H9 (cell line): ENCODE results near the gene RANGAP1. TPM values are rescaled to one million over a fixed set of nuclear protein-coding genes. Genes with fewer than 3 reads are reported as not detected.
A peak's percentile ranks its signal among the peaks of the same experiment; 100 is the strongest.

Experiments
- DNase-seq: peaks from one replicate; pipeline ENCODE4 v3.0.0-alpha.2; 2017
- H2AFZ ChIP-seq: one replicate; pipeline ENCODE4 v1.6.1; 2013; ENCODE audit warnings: mild to moderate bottlenecking, low read length, control low read depth, moderate library complexity
- H2AK5ac ChIP-seq: 2 replicates; pipeline ENCODE4 v1.6.1; 2013; ENCODE audit warnings: low read length, control low read depth, mixed read lengths; ENCODE audit not compliant: insufficient read length
- H2BK120ac ChIP-seq: one replicate; pipeline ENCODE4 v1.6.1; 2013; ENCODE audit warnings: low read depth, mild to moderate bottlenecking, low read length, control low read depth, inconsistent platforms; ENCODE audit not compliant: poor library complexity, severe bottlenecking
- H2BK12ac ChIP-seq: 2 replicates; pipeline ENCODE4 v1.6.1; 2013; ENCODE audit warnings: low read length, control low read depth, mixed read lengths, low read depth; ENCODE audit not compliant: insufficient read length
- H2BK15ac ChIP-seq: 2 replicates; pipeline ENCODE4 v1.6.1; 2013; ENCODE audit warnings: low read depth, low read length, control low read depth
- H2BK20ac ChIP-seq: one replicate; pipeline ENCODE4 v1.6.1; 2013; ENCODE audit warnings: low read depth, mild to moderate bottlenecking, low read length, control low read depth, inconsistent platforms; ENCODE audit not compliant: poor library complexity, severe bottlenecking
- H2BK5ac ChIP-seq: 2 replicates; pipeline ENCODE4 v1.6.1; 2013; ENCODE audit warnings: low read length, control low read depth, mixed read lengths; ENCODE audit not compliant: insufficient read length
- H3K14ac ChIP-seq: 2 replicates; pipeline ENCODE4 v1.6.1; 2013; ENCODE audit warnings: low read length, control low read depth; ENCODE audit not compliant: insufficient read depth
- H3K18ac ChIP-seq: 2 replicates; pipeline ENCODE4 v1.6.1; 2013; ENCODE audit warnings: low read depth, mild to moderate bottlenecking, mixed read lengths, low read length, control low read depth; ENCODE audit not compliant: insufficient read length
- H3K23ac ChIP-seq: 2 replicates; pipeline ENCODE4 v1.6.1; 2013; ENCODE audit warnings: low read length, control low read depth, mixed read lengths, low read depth; ENCODE audit not compliant: insufficient read length
- H3K23me2 ChIP-seq: 2 replicates; pipeline ENCODE4 v1.6.1; 2013; ENCODE audit warnings: low read depth, mild to moderate bottlenecking, mixed read lengths, low read length, control low read depth; ENCODE audit not compliant: insufficient read length, poor library complexity, severe bottlenecking
- H3K27ac ChIP-seq: 2 replicates; pipeline ENCODE4 v1.5.1; 2013; ENCODE audit warnings: low read length, control low read depth, mixed read lengths, low read depth; ENCODE audit not compliant: insufficient read length
- H3K27me3 ChIP-seq: 2 replicates; pipeline ENCODE4 v1.6.1; 2013; ENCODE audit warnings: low read length, control low read depth, inconsistent platforms; ENCODE audit not compliant: insufficient read depth
- H3K4ac ChIP-seq: 2 replicates; pipeline ENCODE4 v1.6.1; 2013; ENCODE audit warnings: low read depth, mild to moderate bottlenecking, control low read depth, inconsistent platforms, low read length, moderate library complexity
- H3K4me1 ChIP-seq: 2 replicates; pipeline ENCODE4 v1.6.1; 2013; ENCODE audit warnings: low read length, control low read depth, inconsistent platforms; ENCODE audit not compliant: insufficient read depth
- H3K4me2 ChIP-seq: 2 replicates; pipeline ENCODE4 v1.6.1; 2013; ENCODE audit warnings: low read length, control low read depth, mixed read lengths; ENCODE audit not compliant: insufficient read length, insufficient read depth
- H3K56ac ChIP-seq: 2 replicates; pipeline ENCODE4 v1.6.1; 2013; ENCODE audit warnings: low read depth, mild to moderate bottlenecking, mixed read lengths, low read length, control low read depth; ENCODE audit not compliant: insufficient read length
- H3K79me1 ChIP-seq: 2 replicates; pipeline ENCODE4 v1.6.1; 2013; ENCODE audit warnings: low read depth, mild to moderate bottlenecking, moderate library complexity, low read length, control low read depth, inconsistent platforms; ENCODE audit not compliant: insufficient read depth, poor library complexity, severe bottlenecking
- H3K79me2 ChIP-seq: 2 replicates; pipeline ENCODE4 v1.6.1; 2013; ENCODE audit warnings: low read length, control low read depth, inconsistent platforms; ENCODE audit not compliant: insufficient read depth
- H3K9ac ChIP-seq: 2 replicates; pipeline ENCODE4 v1.6.1; 2013; ENCODE audit warnings: low read length, control low read depth, mixed read lengths; ENCODE audit not compliant: insufficient read length; ENCODE audit errors: extremely low read depth
- H3K9me3 ChIP-seq: one replicate; pipeline ENCODE4 v1.6.1; 2013; ENCODE audit warnings: low read depth, low read length, inconsistent platforms; ENCODE audit not compliant: control insufficient read depth
- H3T11ph ChIP-seq: one replicate; pipeline ENCODE4 v1.6.1; 2013; ENCODE audit warnings: mild to moderate bottlenecking, low read length, control low read depth, inconsistent platforms
- H4K20me1 ChIP-seq: one replicate; pipeline ENCODE4 v1.6.1; 2013; ENCODE audit not compliant: control insufficient read depth, insufficient read length, insufficient read depth
- H4K5ac ChIP-seq: 2 replicates; pipeline ENCODE4 v1.6.1; 2013; ENCODE audit warnings: low read depth, mild to moderate bottlenecking, mixed read lengths, low read length, control low read depth; ENCODE audit not compliant: insufficient read length
- H4K8ac ChIP-seq: replicated peaks from 2 replicates; pipeline ENCODE4 v1.6.1; 2013; ENCODE audit warnings: low read length, control low read depth, mixed read lengths, low read depth; ENCODE audit not compliant: insufficient read length
- H4K91ac ChIP-seq: 2 replicates; pipeline ENCODE4 v1.6.1; 2013; ENCODE audit warnings: low read depth, mild to moderate bottlenecking, moderate library complexity, mixed read lengths, low read length, control low read depth; ENCODE audit not compliant: insufficient read length
- H3K27ac Mint-ChIP-seq, 3 experiments: 2 replicates in 2 of 3; 3 replicates in 1 of 3; pipeline ENCODE4 v1.8.0; 2020 to 2021; ENCODE audit warnings: mixed read lengths in 3 of 3, mild to moderate bottlenecking in 1 of 3, moderate library complexity in 1 of 3
- H3K27me3 Mint-ChIP-seq: 2 replicates; pipeline ENCODE4 v1.8.0; 2021; ENCODE audit warnings: low read depth, mild to moderate bottlenecking, moderate library complexity, mixed read lengths
- H3K36me3 Mint-ChIP-seq, 3 experiments: 2 replicates in 2 of 3; 3 replicates in 1 of 3; pipeline ENCODE4 v1.8.0; 2020 to 2021; ENCODE audit warnings: low read depth in 3 of 3, mixed read lengths in 3 of 3; ENCODE audit not compliant: insufficient read depth in 1 of 3
- H3K4me1 Mint-ChIP-seq, 2 experiments: 2 replicates each; pipeline ENCODE4 v1.8.0; 2020; ENCODE audit warnings: mixed read lengths in 2 of 2
- H3K4me3 Mint-ChIP-seq, 2 experiments: 2 replicates in 1 of 2; 3 replicates in 1 of 2; pipeline ENCODE4 v1.8.0; 2020 to 2021; ENCODE audit warnings: mild to moderate bottlenecking in 2 of 2, mixed read lengths in 2 of 2, moderate library complexity in 1 of 2
- H3K9me3 Mint-ChIP-seq, 2 experiments: 2 replicates in 1 of 2; 3 replicates in 1 of 2; pipeline ENCODE4 v1.8.0; 2020; ENCODE audit warnings: mild to moderate bottlenecking in 2 of 2, mixed read lengths in 2 of 2, moderate library complexity in 1 of 2
- WGBS: extraction: QIAGEN DNeasy Blood & Tissue Kit; methylation state at CpG from one replicate; pipeline ENCODE4 v1.1.7; 2013; ENCODE audit warnings: missing lambda C conversion rate, low lambda C conversion rate, mixed read lengths; ENCODE audit not compliant: insufficient read length; ENCODE audit errors: extremely low coverage; 5-methylcytosine and 5-hydroxymethylcytosine counted together
- long read RNA-seq: library from polyadenylated mRNA; unstranded; transcript quantifications from one replicate; pipeline ENCODE4 v2.0.0, GENCODE V29; 2020
- total RNA-seq: library from RNA; stranded (reverse); gene quantifications from 2 replicates; pipeline ENCODE4 v1.2.1, GENCODE V29; 2021
- TF ChIP-seq, protein P1 (sequence below): fragments of 200-600 bp; sonication (generic); conservative IDR thresholded peaks from 3 replicates; pipeline ENCODE4 v1.8.0; 2021; ENCODE audit warnings: antibody characterized with exemption, mild to moderate bottlenecking

The RANGAP1 gene, protein sequence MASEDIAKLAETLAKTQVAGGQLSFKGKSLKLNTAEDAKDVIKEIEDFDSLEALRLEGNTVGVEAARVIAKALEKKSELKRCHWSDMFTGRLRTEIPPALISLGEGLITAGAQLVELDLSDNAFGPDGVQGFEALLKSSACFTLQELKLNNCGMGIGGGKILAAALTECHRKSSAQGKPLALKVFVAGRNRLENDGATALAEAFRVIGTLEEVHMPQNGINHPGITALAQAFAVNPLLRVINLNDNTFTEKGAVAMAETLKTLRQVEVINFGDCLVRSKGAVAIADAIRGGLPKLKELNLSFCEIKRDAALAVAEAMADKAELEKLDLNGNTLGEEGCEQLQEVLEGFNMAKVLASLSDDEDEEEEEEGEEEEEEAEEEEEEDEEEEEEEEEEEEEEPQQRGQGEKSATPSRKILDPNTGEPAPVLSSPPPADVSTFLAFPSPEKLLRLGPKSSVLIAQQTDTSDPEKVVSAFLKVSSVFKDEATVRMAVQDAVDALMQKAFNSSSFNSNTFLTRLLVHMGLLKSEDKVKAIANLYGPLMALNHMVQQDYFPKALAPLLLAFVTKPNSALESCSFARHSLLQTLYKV
- total RNA-seq = 130 and 139 TPM in 2 replicates
- long read RNA-seq, full-length matches to known transcripts = 448 of 703 reads
- long read RNA-seq, partial matches to known transcripts = 54 of 703 reads
- long read RNA-seq, other reads (novel, unspliced or antisense) = 201 of 703 reads

DNA sequence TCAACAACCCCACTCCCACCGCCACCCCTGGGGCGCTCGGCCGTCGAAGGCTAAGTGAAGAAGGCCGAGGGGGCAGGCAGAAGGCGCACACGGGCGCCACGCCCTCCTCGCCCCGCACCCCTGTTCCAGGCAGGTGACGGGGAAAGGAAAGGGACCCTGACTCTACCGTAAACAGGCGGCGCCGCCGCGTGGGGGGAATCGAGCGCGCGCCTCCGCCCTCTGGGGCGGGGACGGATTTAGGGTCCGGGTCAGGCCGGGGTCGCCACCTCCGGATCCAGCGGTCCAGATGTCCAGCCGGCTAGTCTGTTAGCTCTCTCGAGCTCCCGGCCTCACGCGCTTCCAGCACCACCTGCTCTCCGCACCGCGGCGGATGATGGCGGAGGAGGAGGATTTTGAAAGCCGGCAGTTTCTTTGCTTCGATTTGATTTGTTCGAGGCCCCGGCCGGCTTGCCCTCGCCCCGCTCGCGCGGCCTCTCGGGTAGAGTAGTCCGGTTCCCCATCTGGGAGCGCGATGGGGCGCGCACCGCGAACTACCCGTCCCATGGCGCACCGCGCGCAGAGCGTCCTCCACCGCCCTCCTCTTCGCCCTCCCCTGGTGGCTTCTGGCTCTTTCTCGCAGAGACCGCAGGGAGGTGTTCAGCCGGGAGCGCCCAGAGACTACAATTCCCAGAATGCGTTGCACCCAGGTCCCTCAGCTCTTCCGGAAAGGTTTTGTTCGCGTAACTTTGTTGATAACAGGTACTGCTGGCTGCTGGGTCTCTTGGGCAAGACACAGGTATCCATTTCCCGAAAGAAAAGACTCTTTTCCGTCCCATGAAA is at the start of gene RANGAP1:
Gene RANGAP1, minus strand, starts transcription at position 368 of the 819 bp plus-strand sequence. CDS start 5,143 bp downstream, outside the sequence.
- H2BK120ac ChIP-seq = no peak within 1 kb of the TSS
- H2AFZ ChIP-seq = peak within 1 kb of the TSS; percentile 44
- Mint-ChIP-seq H3K36me3 (peaks cover 19 to 29% (median 28%) of the 10 kb centered on the region in 3 experiments), H3K27me3 (no peaks in the 10 kb centered on the region), H3K9me3 (no peaks in the 10 kb centered on the region), H3K27ac (peak within 1 kb of the TSS; percentile 95 to 99 (median 98)), H3K4me3 (peak within 1 kb of the TSS; percentile 90 to 95), H3K4me1 (peaks cover 37 to 43% of the 10 kb centered on the region in 2 experiments)
- peak within 1 kb of the TSS; percentile 88 for H3K18ac ChIP-seq
- H3K4me2 ChIP-seq = peak within 1 kb of the TSS; percentile 96
- peak; percentile 99 for DNase-seq
- no peak within 1 kb of the TSS for H3K23ac ChIP-seq
- H3K27ac ChIP-seq = peak within 1 kb of the TSS; percentile 82
- H2BK5ac ChIP-seq = peak within 1 kb of the TSS; percentile 90
- H3K9me3 ChIP-seq = no peaks in the 10 kb centered on the region
- H3K14ac ChIP-seq = peak within 1 kb of the TSS; percentile 82
- no peak within 1 kb of the TSS for H3T11ph ChIP-seq
- peak within 1 kb of the TSS; percentile 99 for H2BK15ac ChIP-seq
- peaks cover 11% of the 10 kb centered on the region for H3K23me2 ChIP-seq
- no peak within 1 kb of the TSS for H3K56ac ChIP-seq
- no peaks in the 10 kb centered on the region for H3K27me3 ChIP-seq
- H4K20me1 ChIP-seq = no peaks in the 10 kb centered on the region
- no peak within 1 kb of the TSS for H3K4ac ChIP-seq
- no peak within 1 kb of the TSS for H4K5ac ChIP-seq
- H2AK5ac ChIP-seq = no peak within 1 kb of the TSS
- TF ChIP-seq, protein P1, sequence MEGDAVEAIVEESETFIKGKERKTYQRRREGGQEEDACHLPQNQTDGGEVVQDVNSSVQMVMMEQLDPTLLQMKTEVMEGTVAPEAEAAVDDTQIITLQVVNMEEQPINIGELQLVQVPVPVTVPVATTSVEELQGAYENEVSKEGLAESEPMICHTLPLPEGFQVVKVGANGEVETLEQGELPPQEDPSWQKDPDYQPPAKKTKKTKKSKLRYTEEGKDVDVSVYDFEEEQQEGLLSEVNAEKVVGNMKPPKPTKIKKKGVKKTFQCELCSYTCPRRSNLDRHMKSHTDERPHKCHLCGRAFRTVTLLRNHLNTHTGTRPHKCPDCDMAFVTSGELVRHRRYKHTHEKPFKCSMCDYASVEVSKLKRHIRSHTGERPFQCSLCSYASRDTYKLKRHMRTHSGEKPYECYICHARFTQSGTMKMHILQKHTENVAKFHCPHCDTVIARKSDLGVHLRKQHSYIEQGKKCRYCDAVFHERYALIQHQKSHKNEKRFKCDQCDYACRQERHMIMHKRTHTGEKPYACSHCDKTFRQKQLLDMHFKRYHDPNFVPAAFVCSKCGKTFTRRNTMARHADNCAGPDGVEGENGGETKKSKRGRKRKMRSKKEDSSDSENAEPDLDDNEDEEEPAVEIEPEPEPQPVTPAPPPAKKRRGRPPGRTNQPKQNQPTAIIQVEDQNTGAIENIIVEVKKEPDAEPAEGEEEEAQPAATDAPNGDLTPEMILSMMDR = no peak
- H3K79me2 ChIP-seq = peaks cover 16% of the 10 kb centered on the region; the same call in 1 of the 2 replicates
- no peak within 1 kb of the TSS for H2BK12ac ChIP-seq
- H4K8ac ChIP-seq = no peak within 1 kb of the TSS
- no peak within 1 kb of the TSS for H4K91ac ChIP-seq
- no CpG with 5 or more reads among the region's 77 CpGs for WGBS
- peaks cover 13% of the 10 kb centered on the region for H3K79me1 ChIP-seq
- H3K4me1 ChIP-seq = peaks cover 6% of the 10 kb centered on the region; the same call in 1 of the 2 replicates
- no peak within 1 kb of the TSS for H2BK20ac ChIP-seq
- H3K9ac ChIP-seq = peak within 1 kb of the TSS; percentile 70
